SK-N-SH (cell line): ENCODE results near the gene EAF1. TPM values are rescaled to one million over a fixed set of nuclear protein-coding genes. Genes with fewer than 3 reads are reported as not detected.

Experiments
- CTCF ChIA-PET: fragments of 300-600, 350-600 bp; formaldehyde crosslinking; extraction: SDS; loops from one replicate; lab custom pipeline; 2021; lab: Yijun Ruan, JAX
- POLR2A ChIA-PET: fragments of 350-600 bp; sonication (Branson Sonifier 250); formaldehyde crosslinking; extraction: SDS; loops from one replicate; lab custom pipeline; 2020; ENCODE audit warnings: antibody characterized with exemption, inconsistent platforms; lab: Yijun Ruan, JAX
- DNase-seq: peaks from one replicate; pipeline ENCODE4 v3.0.0; 2012
- H2AFZ ChIP-seq: fragments of 200-600 bp; sonication (generic); 2 replicates; pipeline ENCODE4 v1.8.1; 2016; ENCODE audit warnings: antibody characterized with exemption, mild to moderate bottlenecking, low read depth
- H3F3A ChIP-seq: fragments of 200-600 bp; sonication (generic); replicated peaks from 2 replicates; pipeline ENCODE3; 2016; ENCODE audit warnings: antibody characterized with exemption, mild to moderate bottlenecking; ENCODE audit not compliant: insufficient read depth
- H3K27ac ChIP-seq, 2 experiments: fragments of 200-500 bp in 1 of 2; fragments of 200-600 bp in 1 of 2; sonication (Bioruptor generic) in 1 of 2; sonication (generic), shearing (Covaris generic) in 1 of 2; 2 replicates each; pipeline versions ENCODE4 v1.5.1 to v1.6.1; 2014 to 2016; ENCODE audit warnings: low read depth in 2 of 2, inconsistent platforms in 1 of 2, low read length in 1 of 2, mild to moderate bottlenecking in 1 of 2, mixed read lengths in 1 of 2
- H3K27me3 ChIP-seq: fragments of 200-600 bp; sonication (generic), shearing (Covaris generic); 2 replicates; pipeline ENCODE4 v1.6.1; 2016; ENCODE audit warnings: mixed run types; ENCODE audit not compliant: insufficient read depth
- H3K36me3 ChIP-seq, 2 experiments: fragments of 200-500 bp in 1 of 2; fragments of 200-600 bp in 1 of 2; sonication (Bioruptor generic) in 1 of 2; sonication (generic) in 1 of 2; replicated peaks in 1 of 2; 2 replicates each; pipeline versions ENCODE3 to v1.5.1; 2014 to 2016; ENCODE audit warnings: low read length in 1 of 2, mild to moderate bottlenecking in 1 of 2; ENCODE audit not compliant: insufficient read depth in 2 of 2, control insufficient read depth in 1 of 2
- H3K4me1 ChIP-seq, 2 experiments: fragments of 200-500 bp in 1 of 2; fragments of 200-600 bp in 1 of 2; sonication (Bioruptor generic) in 1 of 2; sonication (generic), shearing (Covaris generic) in 1 of 2; 2 replicates each; pipeline versions ENCODE4 v1.5.1 to v1.6.1; 2014 to 2016; ENCODE audit warnings: low read depth in 1 of 2, low read length in 1 of 2, mixed run types in 1 of 2; ENCODE audit not compliant: insufficient read depth in 2 of 2, control insufficient read depth in 1 of 2
- H3K4me2 ChIP-seq: fragments of 200-600 bp; sonication (generic), shearing (Covaris generic); 2 replicates; pipeline ENCODE4 v1.6.1; 2017; ENCODE audit warnings: mixed run types
- H3K4me3 ChIP-seq, 2 experiments: fragments of 200-500 bp in 1 of 2; fragments of 200-600 bp in 1 of 2; sonication (Bioruptor generic) in 1 of 2; sonication (generic), shearing (Covaris generic) in 1 of 2; 2 replicates each; pipeline versions ENCODE4 v1.5.1 to v1.8.1; 2014 to 2016; ENCODE audit warnings: low read depth in 2 of 2, inconsistent platforms in 1 of 2, low read length in 1 of 2, mild to moderate bottlenecking in 1 of 2, mixed read lengths in 1 of 2, moderate library complexity in 1 of 2
- H3K79me2 ChIP-seq: fragments of 200-600 bp; sonication (generic); 2 replicates; pipeline ENCODE4 v1.8.1; 2017; ENCODE audit warnings: mild to moderate bottlenecking; ENCODE audit not compliant: insufficient read depth
- H3K9ac ChIP-seq: fragments of 200-600 bp; sonication (generic); 2 replicates; pipeline ENCODE4 v1.6.1; 2017; ENCODE audit warnings: mixed run types
- H3K9me2 ChIP-seq: fragments of 200-600 bp; sonication (generic); 2 replicates; pipeline ENCODE4 v1.6.1; 2017; ENCODE audit warnings: mixed run types
- H3K9me3 ChIP-seq: fragments of 200-600 bp; sonication (generic); 2 replicates; pipeline ENCODE4 v1.6.1; 2017; ENCODE audit warnings: mixed run types, mild to moderate bottlenecking, moderate library complexity
- H4K20me1 ChIP-seq: fragments of 200-600 bp; sonication (generic); 2 replicates; pipeline ENCODE4 v1.6.1; 2017; ENCODE audit warnings: mild to moderate bottlenecking, mixed run types; ENCODE audit not compliant: insufficient read depth
- CHD2 ChIP-seq: fragments of 150-350 bp; IDR thresholded peaks from 2 replicates; pipeline ENCODE4 v1.6.1; 2018; ENCODE audit warnings: low read length; ENCODE audit not compliant: partially characterized antibody
- ELF1 ChIP-seq: IDR thresholded peaks from 2 replicates; pipeline ENCODE4 v1.4.0; 2012
- EP300 ChIP-seq, 2 experiments: IDR thresholded peaks; 2 replicates each; pipeline versions ENCODE4 v1.4.0 to v1.6.1; 2012; ENCODE audit warnings: borderline replicate concordance in 1 of 2, low read depth in 1 of 2, low read length in 1 of 2
- FOSL2 ChIP-seq: IDR thresholded peaks from 2 replicates; pipeline ENCODE4 v1.4.0; 2012; ENCODE audit warnings: low read depth, mild to moderate bottlenecking, moderate library complexity, borderline replicate concordance
- FOXM1 ChIP-seq: IDR thresholded peaks from 2 replicates; pipeline ENCODE4 v1.4.0; 2012; ENCODE audit warnings: low read depth, mild to moderate bottlenecking
- GABPA ChIP-seq: IDR thresholded peaks from 2 replicates; pipeline ENCODE4 v1.4.0; 2012; ENCODE audit warnings: low read depth, mild to moderate bottlenecking
- JUND ChIP-seq: IDR thresholded peaks from 2 replicates; pipeline ENCODE4 v1.4.0; 2012
- MEF2A ChIP-seq: IDR thresholded peaks from 2 replicates; pipeline ENCODE4 v1.4.0; 2012; ENCODE audit warnings: low read depth, borderline replicate concordance
- NRF1 ChIP-seq: IDR thresholded peaks from 2 replicates; pipeline ENCODE4 v1.6.1; 2012; ENCODE audit warnings: low read depth, mild to moderate bottlenecking, low read length
- TEAD4 ChIP-seq: IDR thresholded peaks from 2 replicates; pipeline ENCODE4 v1.4.0; 2012; ENCODE audit warnings: mild to moderate bottlenecking, borderline replicate concordance; ENCODE audit not compliant: insufficient read depth
- USF1 ChIP-seq: IDR thresholded peaks from 2 replicates; pipeline ENCODE4 v1.4.0; 2012; ENCODE audit warnings: low read depth, borderline replicate concordance
- WGBS: methylation state at CpG from one replicate; pipeline ENCODE4 v1.1.6; 2017; ENCODE audit warnings: low lambda C conversion rate; 5-methylcytosine and 5-hydroxymethylcytosine counted together
- polyA plus RNA-seq, 3 experiments: library from polyadenylated mRNA; depleted of rRNA; stranded (reverse); fragments of >200 nt; gene quantifications; 2 replicates each; pipeline ENCODE4 v1.2.3, GENCODE V29; 2012
- TF ChIP-seq, protein P1 (sequence below): IDR thresholded peaks from 2 replicates; pipeline ENCODE4; 2012

Gene EAF1
- polyA plus RNA-seq, 1 of the 3 experiments (the other 2 are of a cell fraction), result 10.0 TPM

DNA sequence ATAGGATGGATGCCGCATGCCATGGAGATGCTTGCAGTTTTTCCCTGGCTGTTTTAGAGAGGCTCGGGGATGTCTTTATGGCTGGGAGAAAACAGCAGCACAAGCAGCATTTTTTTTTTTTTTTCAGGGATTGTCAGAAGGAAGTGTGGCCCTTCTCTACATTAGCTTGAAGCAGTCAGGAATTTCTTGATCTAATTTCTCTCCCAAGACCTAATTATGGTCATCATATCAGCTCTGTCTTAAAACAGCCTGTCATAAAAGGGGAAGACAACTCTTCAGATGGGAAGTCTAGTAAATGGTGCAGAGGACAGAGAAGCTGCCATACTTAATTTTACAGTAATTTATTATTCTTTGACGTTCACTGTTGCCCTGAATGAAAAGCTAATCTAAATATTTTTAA, 44.5 kb downstream of the EAF1 start:
- Histone ChIP-seq H3K4me3 (no peak overlapping the region), H3F3A (no peaks in the 10 kb centered on the region), H3K27me3 (no peaks in the 10 kb centered on the region), H3K79me2 (no peaks in the 10 kb centered on the region), H3K9me3 (no peaks in the 10 kb centered on the region), H4K20me1 (no peaks in the 10 kb centered on the region), H2AFZ (no peak overlapping the region), H3K4me2 (no peak overlapping the region), H3K36me3 (no peaks in the 10 kb centered on the region), H3K27ac (no peak overlapping the region), H3K9ac (no peak overlapping the region), H3K9me2 (no peaks in the 10 kb centered on the region), H3K4me1 (peaks cover 0 to 6% of the 10 kb centered on the region in 2 experiments; a peak in 1 of 4 replicates)
- POLR2A ChIA-PET, result no interaction called here
- no peak for TF ChIP-seq GABPA
- TF ChIP-seq CHD2, result no peak
- no peak for TF ChIP-seq EP300 (IDR thresholded peaks at IDR 0.05; ENCODE audit: borderline replicate concordance in 1 of 2, low read depth in 1 of 2, low read length in 1 of 2)
- no peak for TF ChIP-seq NRF1
- no peak for TF ChIP-seq TEAD4
- no peak for TF ChIP-seq FOSL2
- CTCF ChIA-PET, result interaction anchor here (1.0 to 1.1 kb wide), 2 partner anchors 11 to 85 kb away, joined by 4 to 5 read pairs; no protein-coding TSS in a partner anchor
- 70% methylated on average over 3 of the region's 3 CpGs for WGBS
- no peak for DNase-seq

- 65% methylated on average over 5 of the region's 5 CpGs for WGBS
- Histone ChIP-seq H3K9me3 (no peaks in the 10 kb centered on the region), H3K27ac (no peak overlapping the region), H3K9me2 (no peaks in the 10 kb centered on the region), H3F3A (no peaks in the 10 kb centered on the region), H3K4me3 (no peak overlapping the region), H3K9ac (no peak overlapping the region), H2AFZ (no peak overlapping the region), H3K4me2 (no peak overlapping the region), H3K4me1 (peaks cover 0 to 23% of the 10 kb centered on the region in 2 experiments; a peak in 1 of 4 replicates), H3K27me3 (no peaks in the 10 kb centered on the region), H4K20me1 (no peaks in the 10 kb centered on the region), H3K79me2 (no peaks in the 10 kb centered on the region), H3K36me3 (no peaks in the 10 kb centered on the region)
- CTCF ChIA-PET, result interaction anchor here (1.0 to 1.5 kb wide), 2 partner anchors 13 to 52 kb away, joined by 3 to 4 read pairs; no protein-coding TSS in a partner anchor
- no peak for DNase-seq
- POLR2A ChIA-PET, result no interaction called here
- TF ChIP-seq JUND (no peak), ELF1 (no peak), MEF2A (no peak), FOXM1 (no peak), USF1 (no peak)
- TF ChIP-seq, protein P1, sequence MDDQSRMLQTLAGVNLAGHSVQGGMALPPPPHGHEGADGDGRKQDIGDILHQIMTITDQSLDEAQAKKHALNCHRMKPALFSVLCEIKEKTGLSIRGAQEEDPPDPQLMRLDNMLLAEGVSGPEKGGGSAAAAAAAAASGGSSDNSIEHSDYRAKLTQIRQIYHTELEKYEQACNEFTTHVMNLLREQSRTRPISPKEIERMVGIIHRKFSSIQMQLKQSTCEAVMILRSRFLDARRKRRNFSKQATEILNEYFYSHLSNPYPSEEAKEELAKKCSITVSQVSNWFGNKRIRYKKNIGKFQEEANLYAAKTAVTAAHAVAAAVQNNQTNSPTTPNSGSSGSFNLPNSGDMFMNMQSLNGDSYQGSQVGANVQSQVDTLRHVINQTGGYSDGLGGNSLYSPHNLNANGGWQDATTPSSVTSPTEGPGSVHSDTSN, result no peak
Observed at GRCh38 chr3:15475161-15475560, 47.8 kb downstream of the EAF1 start.
